Left colon (tissue), 2 donors: ENCODE results near the gene PARD3. TPM values are rescaled to one million over a fixed set of nuclear protein-coding genes. Genes with fewer than 3 reads are reported as not detected.
A peak's percentile ranks its signal among the peaks of the same experiment; 100 is the strongest.

Experiments used
- ATAC-seq: fragments of 200-7000 bp; cut with Tn5 transposase; one replicate; pipeline ENCODE4 v1.9.1; 2020; ENCODE audit warnings: mild to moderate bottlenecking, moderate library complexity
- DNase-seq, 2 donors: peaks; one replicate each; pipeline ENCODE4 v3.0.0-alpha.2; 2020
- intact Hi-C, 2 donors: fragments of 100-400 bp; cut with DNase I in 1 of 2; cut with micrococcal nuclease in 1 of 2; formaldehyde crosslinking; loops; one replicate each; pipeline versions ENCODE4 v1.11.2 to v1.14.0; 2022; cut with DNase I, micrococcal nuclease
- total RNA-seq, 2 donors: library from RNA; stranded (reverse); fragmentation: NEBNext Ultra II Directional; extraction: Animal tissue kit (Norgen Biotek cat#: 25700); gene quantifications; one replicate each; pipeline ENCODE4 v1.2.1, GENCODE V29; 2021
- donor health status: DM: no; HTN: no; CAD: no.
- donor health status: DM: yes; HTN: yes; CAD: no.

Gene PARD3
- total RNA-seq, 2 donors from 2014 or later: 45.5 to 52.9 TPM

DNA sequence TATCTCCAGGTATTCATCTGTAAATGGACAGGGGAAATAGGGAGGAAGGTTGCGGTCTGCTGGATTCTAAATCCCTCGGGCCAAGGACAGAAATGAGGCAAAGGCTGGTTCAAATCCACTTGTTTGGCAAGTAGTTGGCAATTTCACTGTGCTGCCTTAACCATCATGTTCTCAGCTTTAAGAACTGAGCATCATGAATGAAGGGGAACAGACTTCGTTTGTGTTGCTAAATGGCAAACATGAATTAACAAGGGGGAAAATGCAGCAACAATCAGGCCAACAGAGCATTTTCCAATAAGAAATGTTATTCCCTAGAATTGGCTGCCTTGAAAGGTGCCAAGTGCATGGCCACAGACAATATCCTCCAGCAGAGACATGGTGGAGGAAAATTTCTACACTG lies 36.9 kb downstream of the PARD3 start:
- DNase-seq (no peak), ATAC-seq (no peak)
- intact Hi-C loops: no loop called here

GRCh38 chr10:34776090-34776690 lies 38.9 kb downstream of the PARD3 start:
- no peak for DNase-seq
- intact Hi-C loops: no loop called here
- no peak for ATAC-seq

DNA sequence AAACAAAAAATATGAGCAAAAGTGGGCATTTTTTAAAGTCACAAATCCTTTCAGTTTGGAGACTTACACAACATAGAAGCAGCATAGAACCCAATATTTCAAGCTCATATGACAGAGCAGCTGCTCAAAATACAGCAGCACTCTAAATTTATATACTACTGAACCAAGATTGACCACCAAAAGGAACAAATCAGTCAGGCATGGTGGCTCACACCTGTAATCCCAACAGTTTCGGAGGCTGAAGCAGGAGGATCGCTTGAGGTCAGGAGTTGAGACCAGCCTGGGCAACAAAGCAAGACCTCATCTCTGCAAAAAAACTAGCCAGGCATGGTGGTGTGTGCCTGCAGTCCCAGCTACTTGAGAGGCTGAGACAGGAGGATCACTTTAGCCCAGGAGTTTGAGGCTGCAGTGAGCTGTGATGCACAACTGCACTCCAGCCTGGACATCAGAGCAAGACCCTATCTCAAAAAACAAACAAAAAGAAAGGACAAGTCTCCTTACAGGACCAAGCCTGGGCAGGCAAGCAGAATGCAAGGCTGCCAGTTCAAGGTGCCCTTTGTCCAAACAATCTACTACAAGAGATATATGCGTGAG lies 40.0 kb downstream of the PARD3 start:
- intact Hi-C loops: no loop called here
- DNase-seq: no peak
- no peak for ATAC-seq

- intact Hi-C loops: no loop called here
Measured at GRCh38 chr10:34773636-34774630, 41.2 kb downstream of the PARD3 start.

DNA sequence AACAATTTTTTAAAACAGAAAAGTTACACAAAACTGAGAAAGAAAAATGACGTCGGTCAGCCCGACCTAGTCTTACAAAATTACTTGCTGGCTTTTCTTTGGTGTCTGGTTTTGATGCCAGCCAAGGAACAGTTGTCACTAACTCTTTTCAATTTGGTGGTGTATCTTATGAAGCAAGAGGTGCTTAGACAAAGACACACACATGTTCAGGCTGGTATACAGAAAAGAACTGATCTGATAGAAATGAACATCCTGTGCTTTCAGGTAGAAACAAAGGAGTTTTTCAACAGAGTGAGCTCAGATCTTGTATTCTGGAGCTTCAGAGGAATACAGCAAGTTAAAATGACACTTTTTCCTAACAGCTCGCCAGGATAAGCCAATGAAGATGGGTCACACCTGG lies 43.6 kb downstream of the PARD3 start:
- intact Hi-C loops: no loop called here
- ATAC-seq (no peak), DNase-seq (no peak)

More at GRCh38 chr10:34773636-34774630, 41.2 kb downstream of the PARD3 start:
- DNase-seq (no peak), ATAC-seq (no peak)

DNA sequence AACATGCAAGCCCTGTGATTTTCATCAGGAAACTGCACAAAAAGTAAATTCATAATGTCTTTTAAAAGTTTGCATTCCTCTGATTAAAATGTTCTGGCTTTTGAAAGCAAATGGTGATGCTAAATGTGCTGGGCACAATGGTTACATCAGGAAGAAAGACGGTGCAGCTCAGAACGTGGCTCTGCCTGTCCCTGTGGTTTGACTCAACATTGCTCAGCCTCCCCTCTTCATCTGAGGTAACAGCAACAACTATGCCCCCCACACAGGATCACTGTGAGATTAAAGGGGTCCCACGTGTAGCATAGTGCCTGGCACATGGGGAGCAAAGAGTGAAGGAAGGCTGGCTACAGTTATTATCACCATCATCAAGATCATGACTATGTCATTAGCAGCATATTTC lies 44.0 kb downstream of the PARD3 start:
- ATAC-seq (no peak), DNase-seq (no peak)
- intact Hi-C loops: no loop called here

DNA sequence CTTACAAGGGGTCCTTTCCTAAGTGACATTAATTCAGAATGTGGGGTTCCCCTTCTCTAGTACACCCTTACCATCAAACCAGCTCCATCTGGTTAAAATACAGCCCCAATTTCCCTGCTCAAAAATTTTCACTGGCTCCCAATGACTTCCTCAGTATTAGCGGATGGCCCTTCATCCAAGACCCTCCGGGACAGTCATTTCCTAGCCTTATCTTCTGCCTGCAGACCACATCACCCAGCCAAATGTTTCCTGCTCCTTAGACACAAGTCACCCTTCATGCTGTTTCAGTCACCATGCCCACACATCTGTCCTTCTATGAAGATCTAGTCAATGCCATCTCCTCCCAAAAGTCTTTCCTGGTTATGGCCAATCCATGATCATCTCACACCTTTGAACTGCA lies 45.2 kb downstream of the PARD3 start:
- ATAC-seq (no peak), DNase-seq (no peak)
- intact Hi-C loops: no loop called here

- intact Hi-C loops: no loop called here
- ATAC-seq (peak; percentile 34), DNase-seq (no peak)
Measured at GRCh38 chr10:34768972-34769330, 46.1 kb downstream of the PARD3 start.

- ATAC-seq: peak; percentile 99
- DNase-seq: peak; percentile 84 to 85
Measured at GRCh38 chr10:34768261-34768971, 46.7 kb downstream of the PARD3 start.

GRCh38 chr10:34766811-34767494 lies 48.1 kb downstream of the PARD3 start:
- DNase-seq: peak in 1 of 2 donors; percentile 27
- ATAC-seq: peak; percentile 25
- intact Hi-C loops: no loop called here

More at GRCh38 chr10:34768261-34768971, 46.7 kb downstream of the PARD3 start:
- intact Hi-C loops: no loop called here

- DNase-seq (no peak), ATAC-seq (peak; percentile 45)
- intact Hi-C loops: no loop called here
Measured at GRCh38 chr10:34766266-34766600, 48.9 kb downstream of the PARD3 start.

- DNase-seq (no peak), ATAC-seq (no peak)
- intact Hi-C loops: no loop called here
Measured at GRCh38 chr10:34764472-34764946, 50.6 kb downstream of the PARD3 start.

GRCh38 chr10:34762603-34763299 lies 52.3 kb downstream of the PARD3 start:
- no peak for ATAC-seq
- intact Hi-C loops: no loop called here

DNA sequence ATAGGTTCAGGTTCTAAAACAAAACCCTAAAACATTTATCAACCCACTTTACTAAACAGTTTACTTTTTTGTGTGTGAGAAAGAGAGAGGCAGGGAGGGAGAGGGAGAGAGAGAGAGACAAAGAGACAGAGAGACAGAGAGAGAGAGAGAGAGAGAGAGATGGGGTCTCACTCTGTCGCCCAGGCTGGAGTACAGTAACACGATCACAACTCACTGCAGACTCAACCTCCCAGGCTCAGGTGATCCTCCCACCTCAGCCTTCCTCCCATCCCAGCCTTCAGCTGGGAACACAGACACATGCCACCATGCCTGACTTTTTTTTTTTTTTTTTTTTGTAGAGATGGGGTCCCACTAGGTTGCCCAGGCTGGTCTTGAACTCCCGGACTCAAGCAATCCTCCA lies 52.9 kb downstream of the PARD3 start:
- ATAC-seq (no peak), DNase-seq (no peak)
- intact Hi-C loops: no loop called here

More at GRCh38 chr10:34762603-34763299, 52.3 kb downstream of the PARD3 start:
- DNase-seq: no peak

DNA sequence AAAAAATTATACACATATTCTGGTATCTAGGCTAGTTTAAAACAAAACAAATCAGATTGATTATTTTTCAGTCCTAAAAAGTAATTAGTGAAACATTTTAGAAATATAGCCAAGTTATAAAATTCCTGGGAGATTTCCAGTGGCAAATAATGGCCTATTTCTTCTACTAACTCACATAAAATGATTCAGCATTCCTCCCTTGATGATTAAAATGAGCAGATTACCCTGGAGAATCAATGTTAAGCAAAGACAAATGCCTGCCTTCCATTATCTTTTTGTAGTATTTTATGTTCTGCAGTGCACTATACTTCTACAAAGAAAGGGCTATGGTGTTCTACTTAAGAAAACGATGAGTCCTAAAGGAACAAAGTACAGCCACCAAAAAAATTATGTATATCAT lies 53.6 kb downstream of the PARD3 start:
- intact Hi-C loops: no loop called here
- no peak for ATAC-seq
- DNase-seq: no peak

DNA sequence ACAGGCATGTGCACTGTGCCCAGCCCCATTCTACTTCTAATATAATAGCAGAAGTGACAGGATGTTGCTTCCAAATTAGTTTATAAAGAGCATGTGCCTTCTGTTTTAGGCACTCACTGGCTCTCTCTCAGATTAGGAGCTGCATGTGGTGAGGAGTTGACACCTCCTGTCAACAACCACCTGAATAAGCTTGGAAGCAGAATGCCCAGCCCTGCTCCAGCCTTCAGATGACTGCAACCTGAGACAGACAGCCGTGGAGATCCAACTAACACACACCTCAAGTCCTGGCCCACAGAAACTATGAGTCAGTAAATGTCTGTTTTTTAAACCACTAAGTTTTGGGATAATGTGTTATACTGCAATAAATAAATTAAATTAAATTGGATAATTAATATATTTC lies 54.5 kb downstream of the PARD3 start:
- ATAC-seq (no peak), DNase-seq (no peak)
- intact Hi-C loops: no loop called here

DNA sequence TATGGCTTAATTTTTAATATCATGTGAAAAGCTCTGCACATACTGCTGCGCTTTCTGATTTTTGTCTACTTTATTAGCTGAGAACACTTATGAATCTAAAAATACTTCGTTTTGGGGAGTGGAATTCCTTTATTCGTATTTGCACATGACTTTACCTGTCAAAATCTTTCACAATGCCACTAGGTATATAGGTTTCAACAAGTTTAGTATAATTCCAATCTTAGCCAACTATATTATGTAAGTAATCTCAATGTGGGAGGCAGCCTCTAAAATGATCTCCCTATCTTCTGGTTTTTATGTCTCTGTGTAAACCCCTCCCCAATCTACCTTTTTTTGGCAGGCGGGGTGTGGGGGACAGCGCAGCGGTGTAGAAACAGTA lies 55.3 kb downstream of the PARD3 start:
- ATAC-seq: no peak
- intact Hi-C loops: no loop called here
- no peak for DNase-seq

- ATAC-seq: no peak
- intact Hi-C loops: no loop called here
- no peak for DNase-seq
Measured at GRCh38 chr10:34759161-34759836, 55.8 kb downstream of the PARD3 start.
